Motor neuron (in vitro differentiated cells): Measurements from ENCODE around the gene KCNH1. TPM values are rescaled to one million over a fixed set of nuclear protein-coding genes. Genes with fewer than 3 reads are reported as not detected.
A peak's percentile ranks its signal among the peaks of the same experiment; 100 is the strongest.

Experiments
- ATAC-seq, 8 experiments: fragments of 200-7000 bp; cut with Tn5 transposase; replicated peaks in 6 of 8; 2 replicates each; pipeline ENCODE4 v1.8.0; 2021; ENCODE audit warnings: mild to moderate bottlenecking in 8 of 8, moderate library complexity in 8 of 8
- H3K27ac ChIP-seq, 2 donors: fragments of 250-450 bp; sonication (Bioruptor Pico); 2 replicates each; pipeline ENCODE4 v1.9.0; 2021; ENCODE audit warnings: antibody characterized with exemption in 2 of 2, mild to moderate bottlenecking in 2 of 2, moderate library complexity in 1 of 2
- H3K4me1 ChIP-seq, 2 donors: fragments of 250-450 bp; sonication (Bioruptor Pico); replicated peaks in 1 of 2; 2 replicates each; pipeline ENCODE4 v1.6.1; 2021; ENCODE audit warnings: antibody characterized with exemption in 2 of 2, mild to moderate bottlenecking in 2 of 2, moderate library complexity in 1 of 2
- H3K4me3 ChIP-seq, 5 donors: fragments of 250-450 bp; sonication (Bioruptor Pico); 2 replicates each; pipeline ENCODE4 v1.9.0; 2021; ENCODE audit warnings: antibody characterized with exemption in 5 of 5, mild to moderate bottlenecking in 5 of 5, moderate library complexity in 4 of 5
- whole genome bisulfite sequencing, 10 experiments: fragments of 450-650 bp; shearing (Covaris generic); methylation state at CpG; one replicate each; pipeline ENCODE4 v1.0.0; 2022; 5-methylcytosine and 5-hydroxymethylcytosine counted together
- in situ Hi-C, 9 experiments: fragments of 400-800 bp; cut with MboI; loops; one replicate each; pipeline ENCODE4 v1.15.0; 2021; ENCODE audit warnings: low sequenced_read_pairs in 9 of 9, low pct_unique_long_range_greater_than_20kb in 2 of 9; ENCODE audit not compliant: unreplicated experiment in 9 of 9
- total RNA-seq, 8 experiments: library from RNA; unstranded; fragments of 300-600 nt; gene quantifications; 2 replicates each; pipeline versions ENCODE4 v1.2.3 to v1.2.4, GENCODE V29; 2022

Gene KCNH1
- 10 to 100 TPM in 2 of 8 experiments, 1 to 10 TPM in 6; 1.2 to 22.5 (median 6.2) TPM for total RNA-seq

GRCh38 chr1:211133836-211134669 lies at the start of gene KCNH1:
Gene KCNH1, minus strand, starts transcription at chr1:211134148. Its CDS starts 203 bp downstream, at chr1:211133945.
- in situ Hi-C loops, result loop anchor here (10.0 to 25.0 kb wide), 9 partner anchors 422 to 729 kb away; no protein-coding TSS in a partner anchor
- peak within 1 kb of the TSS; percentile 38 to 50 (median 43) for H3K4me3 ChIP-seq
- ATAC-seq, result peak; percentile 92 to 98 (median 96)
- H3K27ac ChIP-seq, result peak within 1 kb of the TSS in 1 of 2 donors; percentile 24
- peaks cover 5 to 7% of the 10 kb centered on the region in 2 donors for H3K4me1 ChIP-seq
- 0 to 40% (median 2%) methylated on average over 1 to 27 of the region's 61 CpGs; no CpG with 5 or more reads in 1 of the 10 experiments for WGBS, 10 experiments

GRCh38 chr1:211182746-211183145 lies 48.8 kb upstream of the KCNH1 start:
- Histone ChIP-seq H3K27ac (no peak overlapping the region), H3K4me3 (no peak overlapping the region), H3K4me1 (no peaks in the 10 kb centered on the region)
- in situ Hi-C loops, result no loop called here
- 29 to 94% (median 75%) methylated on average over 1 to 2 of the region's 2 CpGs; no CpG with 5 or more reads in 2 of the 10 experiments for WGBS, 10 experiments
- ATAC-seq, result no peak

GRCh38 chr1:211174375-211174774 lies 40.4 kb upstream of the KCNH1 start:
- in situ Hi-C loops, result no loop called here
- no peaks in the 10 kb centered on the region for H3K4me1 ChIP-seq
- H3K27ac ChIP-seq, result no peak overlapping the region
- no peak overlapping the region for H3K4me3 ChIP-seq
- no peak for ATAC-seq
- 0 to 80% (median 48%) methylated on average over 1 to 2 of the region's 2 CpGs; no CpG with 5 or more reads in 1 of the 10 experiments for WGBS, 10 experiments

- H3K27ac ChIP-seq, result no peak overlapping the region
- H3K4me3 ChIP-seq, result no peak overlapping the region
- ATAC-seq, result no peak
- in situ Hi-C loops, result no loop called here
- H3K4me1 ChIP-seq, result no peaks in the 10 kb centered on the region
These were observed 38.7 kb upstream of the KCNH1 start for GRCh38 chr1:211172657-211173056.

- 8 to 100% (median 88%) methylated on average over 1 of the region's 1 CpG; no CpG with 5 or more reads in 1 of the 10 experiments for WGBS, 10 experiments
- no peak overlapping the region for H3K4me3 ChIP-seq
- in situ Hi-C loops, result no loop called here
- ATAC-seq, result no peak
- no peaks in the 10 kb centered on the region for H3K4me1 ChIP-seq
- no peak overlapping the region for H3K27ac ChIP-seq
These were observed 35.4 kb upstream of the KCNH1 start for GRCh38 chr1:211169353-211169752.

GRCh38 chr1:211158866-211159265 lies 24.9 kb upstream of the KCNH1 start:
- Histone ChIP-seq H3K4me3 (no peak overlapping the region), H3K27ac (no peak overlapping the region), H3K4me1 (no peaks in the 10 kb centered on the region)
- in situ Hi-C loops, result no loop called here
- 0 to 80% (median 67%) methylated on average over 1 of the region's 1 CpG; no CpG with 5 or more reads in 3 of the 10 experiments for WGBS, 10 experiments
- ATAC-seq, result no peak

GRCh38 chr1:211155040-211155439 lies 21.1 kb upstream of the KCNH1 start:
- no peak for ATAC-seq
- no peak overlapping the region for H3K4me3 ChIP-seq
- in situ Hi-C loops, result no loop called here
- H3K4me1 ChIP-seq, result no peaks in the 10 kb centered on the region
- WGBS, 10 experiments, result 0 to 100% (median 90%) methylated on average over 1 to 2 of the region's 2 CpGs
- no peak overlapping the region for H3K27ac ChIP-seq

- WGBS, 10 experiments, result 0 to 83% (median 33%) methylated on average over 1 of the region's 1 CpG; no CpG with 5 or more reads in 3 of the 10 experiments
- Histone ChIP-seq H3K27ac (no peak overlapping the region), H3K4me3 (no peak overlapping the region), H3K4me1 (no peaks in the 10 kb centered on the region)
- in situ Hi-C loops, result no loop called here
- no peak for ATAC-seq
These were observed 20.0 kb upstream of the KCNH1 start for GRCh38 chr1:211153932-211154331.

GRCh38 chr1:211148366-211148765 lies 14.4 kb upstream of the KCNH1 start:
- no peak for ATAC-seq
- Histone ChIP-seq H3K27ac (no peak overlapping the region), H3K4me3 (no peak overlapping the region), H3K4me1 (no peaks in the 10 kb centered on the region)
- in situ Hi-C loops, result loop anchor here (25.0 kb wide), 4 partner anchors 436 to 736 kb away; no protein-coding TSS in a partner anchor
- WGBS, 10 experiments, result 5 to 85% (median 60%) methylated on average over 1 to 5 of the region's 5 CpGs

- no peak for ATAC-seq
- no peak overlapping the region for H3K4me3 ChIP-seq
- WGBS, 10 experiments, result 4 to 82% (median 62%) methylated on average over 2 to 4 of the region's 4 CpGs; no CpG with 5 or more reads in 1 of the 10 experiments
- H3K4me1 ChIP-seq, result no peaks in the 10 kb centered on the region
- in situ Hi-C loops, result loop anchor here (25.0 kb wide), 4 partner anchors 434 to 734 kb away; no protein-coding TSS in a partner anchor
- H3K27ac ChIP-seq, result no peak overlapping the region
These were observed 12.0 kb upstream of the KCNH1 start for GRCh38 chr1:211145944-211146343.

- H3K4me3 ChIP-seq, result no peak overlapping the region
- ATAC-seq, result peak in 3 of 8 experiments; percentile 6 to 10 (median 8)
- 0 to 49% (median 35%) methylated on average over 2 to 5 of the region's 5 CpGs for WGBS, 10 experiments
- H3K27ac ChIP-seq, result no peak overlapping the region
- peaks cover 5 to 6% of the 10 kb centered on the region in 2 donors for H3K4me1 ChIP-seq
- in situ Hi-C loops, result loop anchor here (10.0 to 25.0 kb wide), 9 partner anchors 423 to 731 kb away; no protein-coding TSS in a partner anchor
These were observed 1.5 kb upstream of the KCNH1 start for GRCh38 chr1:211135342-211135950.

GRCh38 chr1:211133393-211133835 lies 534 bp downstream of the KCNH1 start:
- Histone ChIP-seq H3K27ac (peak overlapping the region in 1 of 2 donors; percentile 24), H3K4me3 (peak overlapping the region; percentile 38 to 50 (median 43)), H3K4me1 (peaks cover 5 to 7% of the 10 kb centered on the region in 2 donors)
- in situ Hi-C loops, result loop anchor here (10.0 to 25.0 kb wide), 9 partner anchors 421 to 729 kb away; no protein-coding TSS in a partner anchor
- 0 to 7% (median 0%) methylated on average over 2 to 9 of the region's 31 CpGs; no CpG with 5 or more reads in 5 of the 10 experiments for WGBS, 10 experiments
- ATAC-seq, result peak; percentile 16 to 45 (median 26)
